ENCODE results near the gene ADTRP. TPM values are rescaled to one million over a fixed set of nuclear protein-coding genes. Genes with fewer than 3 reads are reported as not detected.

The ADTRP gene
- total RNA-seq, 2 donors from 2014 or later = 1.0 TPM; not detected in 1

GRCh38 chr6:11766043-11766442, 12.6 kb downstream of the ADTRP start:
- H3K27ac Mint-ChIP-seq = no peak overlapping the region
- H3K27me3 Mint-ChIP-seq = peaks cover 23 to 27% of the 10 kb centered on the region in 2 donors
- ATAC-seq = no peak
- no peaks in the 10 kb centered on the region for H3K4me1 Mint-ChIP-seq (ENCODE audit: low read depth in 2 of 2)
- DNase-seq (ENCODE audit: low spot score) = no peak
- H3K4me3 Mint-ChIP-seq = no peak overlapping the region
- H3K9me3 Mint-ChIP-seq = no peaks in the 10 kb centered on the region
- no peaks in the 10 kb centered on the region for H3K36me3 Mint-ChIP-seq

- ATAC-seq (no peak), DNase-seq (ENCODE audit: low spot score) (no peak)
- Mint-ChIP-seq H3K27ac (no peak overlapping the region), H3K4me3 (no peak overlapping the region), H3K4me1 (ENCODE audit: low read depth in 2 of 2) (no peaks in the 10 kb centered on the region), H3K36me3 (no peaks in the 10 kb centered on the region), H3K9me3 (no peaks in the 10 kb centered on the region), H3K27me3 (peaks cover 21 to 44% of the 10 kb centered on the region in 2 donors)
Observed at GRCh38 chr6:11764250-11764604, 14.4 kb downstream of the ADTRP start.

- no peaks in the 10 kb centered on the region for H3K4me1 Mint-ChIP-seq (ENCODE audit: low read depth in 2 of 2)
- no peaks in the 10 kb centered on the region for H3K36me3 Mint-ChIP-seq
- no peak overlapping the region for H3K27ac Mint-ChIP-seq
Observed at GRCh38 chr6:11763460-11764249, 14.9 kb downstream of the ADTRP start.

GRCh38 chr6:11762794-11763459, 15.7 kb downstream of the ADTRP start:
- no peaks in the 10 kb centered on the region for H3K9me3 Mint-ChIP-seq
- no peaks in the 10 kb centered on the region for H3K36me3 Mint-ChIP-seq
- H3K27me3 Mint-ChIP-seq = peaks cover 19 to 33% of the 10 kb centered on the region in 2 donors
- no peak overlapping the region for H3K4me3 Mint-ChIP-seq
- DNase-seq (ENCODE audit: low spot score) (no peak), ATAC-seq (no peak)
- H3K27ac Mint-ChIP-seq = no peak overlapping the region
- no peaks in the 10 kb centered on the region for H3K4me1 Mint-ChIP-seq (ENCODE audit: low read depth in 2 of 2)

More at GRCh38 chr6:11763460-11764249, 14.9 kb downstream of the ADTRP start:
- H3K9me3 Mint-ChIP-seq = no peaks in the 10 kb centered on the region
- H3K27me3 Mint-ChIP-seq = peaks cover 21 to 39% of the 10 kb centered on the region in 2 donors
- no peak overlapping the region for H3K4me3 Mint-ChIP-seq
- ATAC-seq (no peak), DNase-seq (ENCODE audit: low spot score) (no peak)

GRCh38 chr6:11761744-11762620, 16.6 kb downstream of the ADTRP start:
- H3K27ac Mint-ChIP-seq = no peak overlapping the region
- no peak overlapping the region for H3K4me3 Mint-ChIP-seq
- ATAC-seq = no peak
- no peak for DNase-seq (ENCODE audit: low spot score)
- no peaks in the 10 kb centered on the region for H3K4me1 Mint-ChIP-seq (ENCODE audit: low read depth in 2 of 2)
- H3K36me3 Mint-ChIP-seq = no peaks in the 10 kb centered on the region
- H3K27me3 Mint-ChIP-seq = peaks cover 23 to 42% of the 10 kb centered on the region in 2 donors
- peaks cover 3% of the 10 kb centered on the region for H3K9me3 Mint-ChIP-seq

- Mint-ChIP-seq H3K9me3 (peaks cover 3% of the 10 kb centered on the region), H3K36me3 (no peaks in the 10 kb centered on the region), H3K27me3 (peaks cover 23 to 47% of the 10 kb centered on the region in 2 donors), H3K27ac (no peak overlapping the region), H3K4me1 (ENCODE audit: low read depth in 2 of 2) (no peaks in the 10 kb centered on the region), H3K4me3 (no peak overlapping the region)
- DNase-seq (ENCODE audit: low spot score) (no peak), ATAC-seq (no peak)
Observed at GRCh38 chr6:11760015-11760473, 18.6 kb downstream of the ADTRP start.

- H3K27ac Mint-ChIP-seq = no peak overlapping the region
- H3K4me1 Mint-ChIP-seq (ENCODE audit: low read depth in 2 of 2) = no peaks in the 10 kb centered on the region
- DNase-seq (ENCODE audit: low spot score) (no peak), ATAC-seq (no peak)
- no peaks in the 10 kb centered on the region for H3K36me3 Mint-ChIP-seq
- no peak overlapping the region for H3K4me3 Mint-ChIP-seq
- H3K9me3 Mint-ChIP-seq = peaks cover 3% of the 10 kb centered on the region
- peaks cover 19 to 54% of the 10 kb centered on the region in 2 donors for H3K27me3 Mint-ChIP-seq
Observed at GRCh38 chr6:11758878-11759277, 19.7 kb downstream of the ADTRP start.

- H3K4me3 Mint-ChIP-seq = no peak overlapping the region
- H3K27me3 Mint-ChIP-seq = peaks cover 14 to 48% of the 10 kb centered on the region in 2 donors
- no peak overlapping the region for H3K27ac Mint-ChIP-seq
- H3K4me1 Mint-ChIP-seq (ENCODE audit: low read depth in 2 of 2) = no peaks in the 10 kb centered on the region
- DNase-seq (ENCODE audit: low spot score) (no peak), ATAC-seq (no peak)
- H3K36me3 Mint-ChIP-seq = no peaks in the 10 kb centered on the region
- H3K9me3 Mint-ChIP-seq = peaks cover 3% of the 10 kb centered on the region
Observed at GRCh38 chr6:11756726-11757125, 21.9 kb downstream of the ADTRP start.

GRCh38 chr6:11756292-11756691, 22.3 kb downstream of the ADTRP start:
- H3K4me1 Mint-ChIP-seq (ENCODE audit: low read depth in 2 of 2) = no peaks in the 10 kb centered on the region
- DNase-seq (ENCODE audit: low spot score) (no peak), ATAC-seq (no peak)
- H3K4me3 Mint-ChIP-seq = no peak overlapping the region
- no peak overlapping the region for H3K27ac Mint-ChIP-seq
- peaks cover 14 to 50% of the 10 kb centered on the region in 2 donors for H3K27me3 Mint-ChIP-seq
- no peaks in the 10 kb centered on the region for H3K36me3 Mint-ChIP-seq
- peaks cover 3% of the 10 kb centered on the region for H3K9me3 Mint-ChIP-seq

- no peak overlapping the region for H3K4me3 Mint-ChIP-seq
- no peak for ATAC-seq
- H3K27ac Mint-ChIP-seq = no peak overlapping the region
- peaks cover 14 to 44% of the 10 kb centered on the region in 2 donors for H3K27me3 Mint-ChIP-seq
- H3K36me3 Mint-ChIP-seq = no peaks in the 10 kb centered on the region
- DNase-seq (ENCODE audit: low spot score) = no peak
- no peaks in the 10 kb centered on the region for H3K4me1 Mint-ChIP-seq (ENCODE audit: low read depth in 2 of 2)
- peaks cover 3% of the 10 kb centered on the region for H3K9me3 Mint-ChIP-seq
Observed at GRCh38 chr6:11755725-11756124, 22.9 kb downstream of the ADTRP start.

- peaks cover 3% of the 10 kb centered on the region for H3K9me3 Mint-ChIP-seq
- no peak overlapping the region for H3K4me3 Mint-ChIP-seq
- peaks cover 14 to 34% of the 10 kb centered on the region in 2 donors for H3K27me3 Mint-ChIP-seq
- ATAC-seq (no peak), DNase-seq (ENCODE audit: low spot score) (no peak)
- no peaks in the 10 kb centered on the region for H3K36me3 Mint-ChIP-seq
- no peaks in the 10 kb centered on the region for H3K4me1 Mint-ChIP-seq (ENCODE audit: low read depth in 2 of 2)
- no peak overlapping the region for H3K27ac Mint-ChIP-seq
Observed at GRCh38 chr6:11754625-11755271, 23.9 kb downstream of the ADTRP start.

- ATAC-seq = no peak
- no peak for DNase-seq (ENCODE audit: low spot score)
- no peaks in the 10 kb centered on the region for H3K4me1 Mint-ChIP-seq (ENCODE audit: low read depth in 2 of 2)
- no peak overlapping the region for H3K4me3 Mint-ChIP-seq
- peaks cover 3% of the 10 kb centered on the region for H3K9me3 Mint-ChIP-seq
- no peak overlapping the region for H3K27ac Mint-ChIP-seq
- no peaks in the 10 kb centered on the region for H3K36me3 Mint-ChIP-seq
- H3K27me3 Mint-ChIP-seq = peaks cover 12 to 30% of the 10 kb centered on the region in 2 donors
Observed at GRCh38 chr6:11753798-11754197, 24.8 kb downstream of the ADTRP start.

GRCh38 chr6:11752360-11752759, 26.2 kb downstream of the ADTRP start:
- Mint-ChIP-seq H3K4me3 (no peak overlapping the region), H3K27ac (no peak overlapping the region), H3K36me3 (no peaks in the 10 kb centered on the region), H3K27me3 (peaks cover 7 to 25% of the 10 kb centered on the region in 2 donors), H3K9me3 (peaks cover under 1% of the 10 kb centered on the region), H3K4me1 (ENCODE audit: low read depth in 2 of 2) (no peaks in the 10 kb centered on the region)
- ATAC-seq (no peak), DNase-seq (ENCODE audit: low spot score) (no peak)
